Measurements from ENCODE around the gene PANX3. TPM values are rescaled to one million over a fixed set of nuclear protein-coding genes. Genes with fewer than 3 reads are reported as not detected.

The PANX3 gene
- total RNA-seq, 2 donors from 2014 or later, result not detected

DNA sequence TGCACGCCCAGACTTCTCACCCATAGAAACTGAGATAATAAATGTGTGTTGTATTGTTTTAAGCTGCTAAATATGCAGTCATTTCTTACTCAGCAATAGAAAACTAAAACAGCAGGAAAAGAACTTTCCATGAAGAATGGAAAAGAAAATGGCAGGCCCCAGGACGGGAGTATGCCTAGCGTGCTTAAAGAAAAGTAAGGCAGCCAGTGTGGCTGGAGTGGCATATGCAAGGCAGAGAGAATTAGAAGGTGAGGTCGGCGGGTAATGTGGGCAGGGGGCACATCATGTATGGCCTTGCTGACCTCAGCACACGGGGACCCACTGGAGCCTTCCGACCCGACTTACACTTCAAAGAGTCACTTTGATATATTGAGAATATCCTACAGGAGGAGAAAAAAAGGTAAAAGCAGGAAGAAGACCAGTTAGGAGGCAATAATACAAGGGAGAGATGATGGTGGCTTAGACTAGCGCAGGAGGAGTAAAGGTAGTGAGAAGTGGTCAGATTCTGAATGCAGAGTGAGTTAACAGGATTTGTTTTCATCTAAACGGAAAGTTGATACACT lies 31.9 kb downstream of the PANX3 start:
- Histone ChIP-seq H3K27me3 (no peaks in the 10 kb centered on the region), H3K4me1 (peaks cover 0 to 4% of the 10 kb centered on the region in 2 donors), H3K27ac (peak overlapping the region in 1 of 2 donors; percentile 11), H3K9me3 (no peaks in the 10 kb centered on the region), H3K4me3 (no peak overlapping the region), H3K36me3 (peaks cover 4% of the 10 kb centered on the region)
- DNase-seq (ENCODE audit: low spot score), result no peak
- TF ChIP-seq, protein P1, sequence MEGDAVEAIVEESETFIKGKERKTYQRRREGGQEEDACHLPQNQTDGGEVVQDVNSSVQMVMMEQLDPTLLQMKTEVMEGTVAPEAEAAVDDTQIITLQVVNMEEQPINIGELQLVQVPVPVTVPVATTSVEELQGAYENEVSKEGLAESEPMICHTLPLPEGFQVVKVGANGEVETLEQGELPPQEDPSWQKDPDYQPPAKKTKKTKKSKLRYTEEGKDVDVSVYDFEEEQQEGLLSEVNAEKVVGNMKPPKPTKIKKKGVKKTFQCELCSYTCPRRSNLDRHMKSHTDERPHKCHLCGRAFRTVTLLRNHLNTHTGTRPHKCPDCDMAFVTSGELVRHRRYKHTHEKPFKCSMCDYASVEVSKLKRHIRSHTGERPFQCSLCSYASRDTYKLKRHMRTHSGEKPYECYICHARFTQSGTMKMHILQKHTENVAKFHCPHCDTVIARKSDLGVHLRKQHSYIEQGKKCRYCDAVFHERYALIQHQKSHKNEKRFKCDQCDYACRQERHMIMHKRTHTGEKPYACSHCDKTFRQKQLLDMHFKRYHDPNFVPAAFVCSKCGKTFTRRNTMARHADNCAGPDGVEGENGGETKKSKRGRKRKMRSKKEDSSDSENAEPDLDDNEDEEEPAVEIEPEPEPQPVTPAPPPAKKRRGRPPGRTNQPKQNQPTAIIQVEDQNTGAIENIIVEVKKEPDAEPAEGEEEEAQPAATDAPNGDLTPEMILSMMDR (IDR thresholded peaks at IDR 0.05), result no peak

DNA sequence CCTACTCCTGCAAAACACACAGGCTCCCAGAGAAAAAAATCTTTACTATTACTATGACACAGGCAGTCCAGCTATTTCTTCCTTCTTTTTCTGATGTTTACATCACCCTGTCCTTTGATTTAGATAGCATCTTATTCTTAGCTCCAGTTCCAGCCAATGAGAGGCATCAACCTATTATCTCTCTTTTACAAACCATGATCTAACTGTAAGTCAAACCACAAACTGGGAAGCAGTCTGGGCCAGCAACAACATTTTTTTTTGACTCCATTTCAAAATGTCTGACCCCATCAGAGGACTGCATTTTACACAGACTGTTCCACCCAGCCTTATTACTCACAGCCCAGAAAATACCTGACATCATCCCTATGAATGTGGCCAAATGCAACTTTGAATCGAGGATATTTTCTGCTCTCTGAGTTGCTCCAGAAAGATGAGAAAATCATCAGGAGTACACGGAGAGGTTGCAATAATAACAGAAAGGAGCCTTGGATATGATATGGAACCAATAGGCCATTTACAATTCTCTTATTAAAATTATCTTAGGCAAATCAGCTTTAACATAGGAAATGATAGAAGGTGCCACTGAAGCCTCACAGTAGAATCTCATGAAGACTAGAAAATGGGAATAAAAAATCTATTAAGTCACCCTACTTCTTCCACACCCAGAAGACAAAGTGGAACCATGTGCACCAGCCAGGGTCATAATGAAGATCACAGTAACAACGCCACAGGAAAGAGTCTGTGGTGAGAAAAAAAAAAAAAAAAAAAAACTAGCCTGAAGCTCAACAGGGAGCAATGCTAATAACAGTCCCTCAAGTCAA lies 32.6 kb downstream of the PANX3 start:
- Histone ChIP-seq H3K9me3 (no peaks in the 10 kb centered on the region), H3K36me3 (no peaks in the 10 kb centered on the region), H3K27me3 (no peaks in the 10 kb centered on the region), H3K4me1 (peaks cover 0 to 4% of the 10 kb centered on the region in 2 donors), H3K27ac (peak overlapping the region in 1 of 2 donors; percentile 37), H3K4me3 (no peak overlapping the region)
- TF ChIP-seq, protein P1 (IDR thresholded peaks at IDR 0.05), result no peak
- no peak for DNase-seq (ENCODE audit: low spot score)

DNA sequence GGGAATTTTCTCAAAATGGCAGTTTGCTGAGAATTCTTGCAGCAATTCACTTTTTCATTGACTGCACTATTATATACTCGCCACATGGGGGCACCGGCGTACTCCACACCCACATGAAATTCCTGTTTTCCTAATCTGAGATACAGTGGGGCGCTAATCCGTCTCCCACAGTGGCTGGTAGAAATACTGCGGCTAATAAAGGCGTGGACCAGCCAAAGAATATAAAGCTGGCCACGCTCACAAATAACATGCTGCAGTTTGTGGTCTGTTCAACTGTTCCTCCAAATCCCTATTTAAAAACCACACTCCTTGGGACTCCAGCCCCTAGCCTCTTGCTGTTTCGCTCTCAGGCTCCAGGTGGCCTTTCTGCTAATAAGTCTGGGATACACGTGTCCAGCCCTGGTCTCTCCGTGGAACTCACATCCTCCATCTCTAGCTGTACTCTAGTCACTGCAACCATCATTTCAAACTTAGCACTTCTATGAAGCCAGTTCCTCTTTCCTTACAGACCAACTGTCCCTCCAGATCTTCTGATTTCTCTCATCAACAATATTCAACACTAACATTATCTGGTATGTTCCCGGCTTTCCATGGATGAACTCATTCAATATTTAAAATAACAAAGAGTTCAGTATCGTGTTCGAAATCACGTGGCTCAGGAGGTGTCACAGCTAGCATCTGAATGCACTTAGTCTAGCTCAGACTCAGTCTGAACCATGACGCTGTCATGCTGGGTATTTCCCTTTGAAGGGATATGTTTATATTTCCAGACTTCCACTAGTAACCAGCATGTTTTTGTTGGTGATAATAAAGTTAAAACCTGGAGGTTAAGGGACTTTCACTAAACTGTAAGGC lies 33.4 kb downstream of the PANX3 start:
- Histone ChIP-seq H3K4me1 (peaks cover 0 to 4% of the 10 kb centered on the region in 2 donors), H3K9me3 (no peaks in the 10 kb centered on the region), H3K27me3 (no peaks in the 10 kb centered on the region), H3K27ac (peak overlapping the region in 1 of 2 donors; percentile 37), H3K4me3 (peak overlapping the region in 1 of 2 donors; percentile 12), H3K36me3 (no peaks in the 10 kb centered on the region)
- DNase-seq (ENCODE audit: low spot score), result peak; percentile 75
- TF ChIP-seq, protein P1 (IDR thresholded peaks at IDR 0.05), result peak; percentile 78 to 85

DNA sequence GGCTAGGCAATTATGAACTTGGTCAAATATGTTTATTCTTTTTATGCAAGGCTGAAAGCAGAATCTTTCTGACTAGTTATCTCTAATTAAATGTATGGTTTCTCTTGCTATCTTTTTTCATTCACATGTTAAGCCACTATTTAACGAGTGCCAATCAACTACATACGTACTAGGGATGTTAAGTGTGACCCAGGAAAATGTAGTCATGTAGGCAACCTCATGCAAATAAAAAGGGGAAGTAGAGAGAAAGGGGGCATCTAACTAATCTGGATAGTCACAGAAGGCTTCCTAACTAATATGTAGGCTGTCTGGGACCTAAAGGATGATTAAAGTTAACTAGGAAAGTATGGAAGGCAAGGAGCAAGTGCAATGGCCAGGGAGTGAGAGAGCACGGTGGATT lies 34.9 kb downstream of the PANX3 start:
- Histone ChIP-seq H3K27me3 (no peaks in the 10 kb centered on the region), H3K36me3 (no peaks in the 10 kb centered on the region), H3K9me3 (no peaks in the 10 kb centered on the region), H3K27ac (no peak overlapping the region), H3K4me3 (no peak overlapping the region), H3K4me1 (peaks cover 0 to 4% of the 10 kb centered on the region in 2 donors)
- DNase-seq (ENCODE audit: low spot score), result no peak
- TF ChIP-seq, protein P1 (IDR thresholded peaks at IDR 0.05), result no peak

DNA sequence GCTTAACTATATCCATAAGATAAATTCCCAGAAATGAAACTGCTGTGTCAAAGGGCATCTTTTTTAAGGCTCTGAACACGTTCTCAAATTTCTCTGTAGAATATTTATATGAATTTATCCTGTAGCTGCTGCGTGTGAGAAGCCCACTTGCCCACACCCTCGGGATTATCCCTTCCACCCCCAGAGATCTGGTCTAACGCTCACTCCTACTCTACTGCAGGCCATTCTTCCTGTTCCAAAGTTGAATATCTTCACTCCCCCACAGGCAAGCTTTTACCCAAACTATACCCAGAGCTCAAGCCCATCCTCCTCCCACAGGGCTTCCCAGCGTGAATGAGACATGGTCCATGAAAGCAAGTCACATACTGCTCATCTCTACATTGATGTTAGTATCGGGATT lies 37.4 kb downstream of the PANX3 start:
- TF ChIP-seq, protein P1 (IDR thresholded peaks at IDR 0.05), result no peak
- Histone ChIP-seq H3K27ac (no peak overlapping the region), H3K4me1 (peaks cover 0 to 4% of the 10 kb centered on the region in 2 donors), H3K36me3 (no peaks in the 10 kb centered on the region), H3K9me3 (no peaks in the 10 kb centered on the region), H3K4me3 (no peak overlapping the region), H3K27me3 (no peaks in the 10 kb centered on the region)
- no peak for DNase-seq (ENCODE audit: low spot score)

Data from right atrium auricular region (tissue), 2 donors.